Prostate gland (tissue), 2 donors: ENCODE results near the gene PAOX. TPM values are rescaled to one million over a fixed set of nuclear protein-coding genes. Genes with fewer than 3 reads are reported as not detected.
"Not testable (repeated sequence)": the region's sequence is repeated elsewhere in the genome, so short reads cannot be mapped to it uniquely, and the experiment has no call there.

Experiments
- DNase-seq: peaks from one replicate; pipeline ENCODE4 v3.0.0-alpha.2; 2019; ENCODE audit warnings: low spot score
- H3K27ac ChIP-seq, 2 donors: fragments of 200-600 bp; sonication (generic); 2 replicates each; pipeline ENCODE4 v1.5.1; 2017 to 2019
- H3K27me3 ChIP-seq: fragments of 200-600 bp; sonication (generic); replicated peaks from 2 replicates; pipeline ENCODE4 v1.5.1; 2019; ENCODE audit not compliant: insufficient read depth
- H3K36me3 ChIP-seq, 2 donors: fragments of 200-600 bp; sonication (generic); 1 replicate in 1 of 2; 2 replicates in 1 of 2; pipeline versions ENCODE4 v1.5.1 to v1.8.1; 2017 to 2019
- H3K4me1 ChIP-seq: fragments of 200-600 bp; sonication (generic); replicated peaks from 2 replicates; pipeline ENCODE4 v1.5.1; 2019
- H3K4me3 ChIP-seq, 2 donors: fragments of 200-600 bp; sonication (generic); 2 replicates each; pipeline ENCODE4 v1.5.1; 2017 to 2019
- H3K9me3 ChIP-seq: fragments of 200-600 bp; sonication (generic); 2 replicates; pipeline ENCODE4 v1.5.1; 2017
- POLR2A ChIP-seq: fragments of 450-650 bp; IDR thresholded peaks from one replicate; pipeline ENCODE4 v1.6.1; 2016; ENCODE audit warnings: antibody characterized with exemption, mild to moderate bottlenecking
- POLR2AphosphoS5 ChIP-seq: sonication (generic); formaldehyde crosslinking; IDR thresholded peaks from one replicate; pipeline ENCODE4 v1.6.1; 2017; ENCODE audit warnings: antibody characterized with exemption
- WGBS: methylation state at CpG from one replicate; pipeline ENCODE4 v1.1.5; 2018; 5-methylcytosine and 5-hydroxymethylcytosine counted together
- intact Hi-C: fragments of 100-400 bp; cut with DNase I; formaldehyde crosslinking; loops from one replicate; pipeline ENCODE4 v1.14.2; 2022
- total RNA-seq, 2 donors: library from RNA; depleted of rRNA; stranded (reverse); fragments of >200 nt; gene quantifications; one replicate each; pipeline ENCODE4 v1.1.0, GENCODE V29; 2016
- TF ChIP-seq, protein P1 (sequence below), 4 experiments: fragments of 200-600 bp in 2 of 4; fragments of 450-650 bp in 2 of 4; sonication (generic) in 2 of 4; IDR thresholded peaks; 1 replicate in 3 of 4; 2 replicates in 1 of 4; pipeline ENCODE4 v1.5.1; 2016 to 2019; ENCODE audit warnings: antibody characterized with exemption in 4 of 4, mild to moderate bottlenecking in 2 of 4, moderate library complexity in 2 of 4

Gene PAOX
- total RNA-seq, 2 donors from 2014 or later = 17.5 to 20.2 TPM

DNA sequence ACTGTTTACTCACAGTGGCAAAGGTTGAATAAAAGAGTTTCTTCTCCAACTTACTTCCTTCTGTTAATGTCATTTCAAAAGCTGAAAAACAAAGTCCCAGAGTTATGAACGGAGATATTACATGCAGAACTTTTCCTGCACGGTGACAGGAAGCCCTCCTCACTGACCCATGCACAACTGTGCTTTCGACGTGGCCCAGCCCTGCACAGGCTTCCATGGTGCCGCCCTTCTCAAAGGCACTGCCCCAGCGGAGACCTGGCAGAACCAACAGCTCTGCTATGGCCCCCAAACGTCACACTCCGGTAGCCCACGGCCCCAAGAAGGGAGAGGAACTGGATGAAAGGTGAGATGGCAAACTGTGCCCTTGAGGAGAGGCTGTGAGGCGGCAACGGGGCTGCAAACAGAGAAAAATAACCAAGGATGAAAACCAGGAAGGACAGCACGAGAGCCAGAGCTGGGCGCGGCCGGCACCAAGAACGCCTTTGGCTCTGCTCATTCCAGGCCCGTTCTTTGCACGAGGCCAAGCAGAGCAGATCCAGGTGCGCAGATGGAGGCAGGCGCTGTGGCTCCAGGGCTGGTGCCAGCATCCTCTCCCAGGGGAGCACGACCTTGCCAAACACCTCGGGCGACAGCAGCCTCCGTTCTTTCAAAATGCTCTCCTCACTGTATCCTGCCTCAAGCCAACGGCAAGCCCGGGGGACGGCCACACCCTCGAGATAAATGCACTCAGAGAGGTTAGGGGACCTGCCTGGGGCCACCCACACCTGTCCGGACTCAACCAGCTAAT lies 14.2 kb upstream of the PAOX start:
- H3K4me1 ChIP-seq = peaks cover 6% of the 10 kb centered on the region
- intact Hi-C loops = no loop called here
- H3K9me3 ChIP-seq = no peaks in the 10 kb centered on the region
- no peak for DNase-seq
- WGBS = 58% methylated on average over 29 of the region's 29 CpGs
- H3K27me3 ChIP-seq = no peaks in the 10 kb centered on the region
- H3K4me3 ChIP-seq = no peak overlapping the region
- no peak for TF ChIP-seq POLR2AphosphoS5
- no peak for TF ChIP-seq POLR2A
- TF ChIP-seq, protein P1, sequence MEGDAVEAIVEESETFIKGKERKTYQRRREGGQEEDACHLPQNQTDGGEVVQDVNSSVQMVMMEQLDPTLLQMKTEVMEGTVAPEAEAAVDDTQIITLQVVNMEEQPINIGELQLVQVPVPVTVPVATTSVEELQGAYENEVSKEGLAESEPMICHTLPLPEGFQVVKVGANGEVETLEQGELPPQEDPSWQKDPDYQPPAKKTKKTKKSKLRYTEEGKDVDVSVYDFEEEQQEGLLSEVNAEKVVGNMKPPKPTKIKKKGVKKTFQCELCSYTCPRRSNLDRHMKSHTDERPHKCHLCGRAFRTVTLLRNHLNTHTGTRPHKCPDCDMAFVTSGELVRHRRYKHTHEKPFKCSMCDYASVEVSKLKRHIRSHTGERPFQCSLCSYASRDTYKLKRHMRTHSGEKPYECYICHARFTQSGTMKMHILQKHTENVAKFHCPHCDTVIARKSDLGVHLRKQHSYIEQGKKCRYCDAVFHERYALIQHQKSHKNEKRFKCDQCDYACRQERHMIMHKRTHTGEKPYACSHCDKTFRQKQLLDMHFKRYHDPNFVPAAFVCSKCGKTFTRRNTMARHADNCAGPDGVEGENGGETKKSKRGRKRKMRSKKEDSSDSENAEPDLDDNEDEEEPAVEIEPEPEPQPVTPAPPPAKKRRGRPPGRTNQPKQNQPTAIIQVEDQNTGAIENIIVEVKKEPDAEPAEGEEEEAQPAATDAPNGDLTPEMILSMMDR (IDR thresholded peaks at IDR 0.05) = no peak
- H3K27ac ChIP-seq = no peak overlapping the region
- peaks cover 7 to 16% of the 10 kb centered on the region in 2 donors for H3K36me3 ChIP-seq

DNA sequence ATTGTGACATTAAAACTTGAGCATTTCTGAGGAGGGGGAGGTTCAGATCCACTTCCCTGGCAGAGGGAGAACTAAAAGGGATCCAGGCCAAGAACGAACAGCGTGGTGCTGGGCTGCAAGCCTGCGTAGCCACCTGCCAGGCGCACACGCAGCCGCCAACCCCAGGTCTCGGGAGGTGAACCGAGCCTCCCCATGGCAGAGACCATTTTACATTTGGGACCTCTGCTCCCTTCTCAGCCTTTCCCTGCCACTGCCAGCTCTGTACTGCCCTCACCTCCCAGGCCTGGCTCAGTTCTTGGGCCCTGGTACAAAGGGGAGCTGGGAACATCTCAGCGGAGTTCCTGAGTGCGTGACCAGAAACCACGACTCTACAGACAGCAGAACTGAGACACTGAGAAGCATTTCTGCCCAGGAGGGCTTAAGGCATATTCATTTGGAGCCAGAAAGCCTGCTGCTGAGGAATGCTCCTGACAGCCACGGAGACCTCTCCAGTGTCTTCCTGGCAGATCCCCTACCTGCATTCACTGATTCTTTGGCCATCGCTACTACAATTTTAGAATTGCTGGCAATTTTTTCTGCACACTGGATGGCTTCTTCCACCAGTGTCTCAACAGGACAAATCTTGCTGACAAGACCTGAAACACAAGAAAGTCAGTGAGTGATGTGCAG lies 13.5 kb upstream of the PAOX start:
- Histone ChIP-seq H3K36me3 (peaks cover 14 to 23% of the 10 kb centered on the region in 2 donors), H3K27me3 (no peaks in the 10 kb centered on the region), H3K27ac (no peak overlapping the region), H3K9me3 (no peaks in the 10 kb centered on the region), H3K4me1 (peaks cover 2% of the 10 kb centered on the region), H3K4me3 (no peak overlapping the region)
- TF ChIP-seq, protein P1 (IDR thresholded peaks at IDR 0.05) = no peak
- no peak for TF ChIP-seq POLR2AphosphoS5
- TF ChIP-seq POLR2A = no peak
- 72% methylated on average over 13 of the region's 13 CpGs for WGBS
- DNase-seq = no peak
- intact Hi-C loops = no loop called here

DNA sequence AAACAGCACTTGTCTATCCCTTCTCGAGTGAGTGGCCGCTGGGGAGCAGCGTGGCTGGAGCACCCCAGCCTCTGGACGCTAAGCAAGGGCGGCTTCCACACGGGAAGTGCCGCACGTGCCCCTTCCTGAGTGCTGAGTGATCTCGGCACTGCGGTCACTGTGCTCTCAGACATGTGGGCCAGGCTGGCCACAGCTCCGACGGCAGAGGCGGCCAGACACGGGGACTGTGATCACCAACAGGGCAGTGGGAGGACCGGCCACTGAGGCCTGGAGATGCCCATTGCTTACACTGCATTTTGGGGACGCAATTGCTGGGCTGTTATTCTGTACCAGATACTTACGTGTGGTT lies 13.0 kb upstream of the PAOX start:
- 81% methylated on average over 17 of the region's 17 CpGs for WGBS
- TF ChIP-seq POLR2A (no peak), POLR2AphosphoS5 (no peak)
- TF ChIP-seq, protein P1 (IDR thresholded peaks at IDR 0.05) = no peak
- H3K36me3 ChIP-seq = peaks cover 14 to 23% of the 10 kb centered on the region in 2 donors
- DNase-seq = no peak
- no peak overlapping the region for H3K27ac ChIP-seq
- H3K9me3 ChIP-seq = no peaks in the 10 kb centered on the region
- no peak overlapping the region for H3K4me3 ChIP-seq
- no peaks in the 10 kb centered on the region for H3K4me1 ChIP-seq
- intact Hi-C loops = no loop called here
- no peaks in the 10 kb centered on the region for H3K27me3 ChIP-seq

DNA sequence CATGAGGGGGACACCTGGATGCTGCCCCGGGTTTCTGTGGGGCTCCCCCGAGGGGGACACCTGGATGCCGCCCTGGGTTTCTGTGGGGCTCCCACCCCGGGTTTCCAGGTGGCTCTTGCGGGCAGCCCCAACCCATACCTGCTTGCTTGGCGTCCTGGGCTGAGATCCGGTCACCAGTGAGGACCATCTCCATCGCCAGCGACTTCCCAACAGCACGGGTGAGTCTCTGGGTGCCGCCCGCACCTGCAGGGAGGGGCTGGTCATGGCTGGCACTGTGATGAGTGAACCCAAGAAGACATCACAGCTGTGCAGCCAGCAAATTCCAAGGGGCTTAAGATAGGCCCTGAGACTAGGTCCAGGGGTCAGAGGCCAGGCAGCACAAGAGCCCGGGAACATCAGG lies 12.3 kb upstream of the PAOX start:
- no peaks in the 10 kb centered on the region for H3K9me3 ChIP-seq
- TF ChIP-seq POLR2A (no peak), POLR2AphosphoS5 (no peak)
- TF ChIP-seq, protein P1 (IDR thresholded peaks at IDR 0.05) = no peak
- no peak for DNase-seq
- H3K36me3 ChIP-seq = peaks cover 14 to 23% of the 10 kb centered on the region in 2 donors
- 91% methylated on average over 13 of the region's 13 CpGs for WGBS
- no peaks in the 10 kb centered on the region for H3K4me1 ChIP-seq
- H3K4me3 ChIP-seq = no peak overlapping the region
- no peak overlapping the region for H3K27ac ChIP-seq
- no peaks in the 10 kb centered on the region for H3K27me3 ChIP-seq
- intact Hi-C loops = no loop called here

DNA sequence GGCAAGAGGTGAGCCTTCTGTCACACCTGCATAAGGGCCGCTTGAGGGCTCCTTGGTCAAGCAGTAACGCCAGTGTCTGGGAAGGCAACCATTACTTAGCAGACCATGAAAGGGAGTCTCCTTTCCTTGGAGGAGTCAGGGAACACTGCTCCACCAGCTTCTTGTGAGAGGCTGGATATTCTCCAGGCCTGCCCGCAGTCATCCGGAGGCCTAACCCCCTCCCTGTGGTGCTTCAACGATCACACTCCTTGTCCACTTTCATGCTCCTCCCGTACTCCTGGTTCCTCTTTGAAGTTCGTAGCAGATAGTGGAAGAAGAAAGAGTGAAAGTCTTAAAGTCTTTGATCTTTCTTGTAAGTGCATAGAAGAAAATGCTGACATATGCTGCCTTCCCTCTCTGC lies 11.6 kb upstream of the PAOX start:
- H3K36me3 ChIP-seq = peaks cover 14 to 23% of the 10 kb centered on the region in 2 donors

More for the DNA sequence above, 11.6 kb upstream of the PAOX start:
- H3K27ac ChIP-seq, H3K4me1 ChIP-seq, H3K4me3 ChIP-seq, intact Hi-C loops, DNase-seq, H3K27me3 ChIP-seq, H3K9me3 ChIP-seq: not testable (repeated sequence)
- 69% methylated on average over 2 of the region's 7 CpGs for WGBS
